Loucy (cell line): ENCODE measurements around the gene OR4E2.

ENCODE experiments used
- EZH2phosphoT487 ChIP-seq: fragments of 200-600 bp; IDR thresholded peaks from 2 replicates; pipeline ENCODE4 v1.6.1; 2018; ENCODE audit warnings: antibody characterized with exemption, mild to moderate bottlenecking, moderate library complexity, borderline replicate concordance
- TF ChIP-seq, protein P1 (sequence below): fragments of 200-600 bp; sonication (generic); conservative IDR thresholded peaks from 2 replicates; pipeline ENCODE4 v1.5.1; 2014; ENCODE audit warnings: mild to moderate bottlenecking, antibody characterized with exemption, low read length

DNA sequence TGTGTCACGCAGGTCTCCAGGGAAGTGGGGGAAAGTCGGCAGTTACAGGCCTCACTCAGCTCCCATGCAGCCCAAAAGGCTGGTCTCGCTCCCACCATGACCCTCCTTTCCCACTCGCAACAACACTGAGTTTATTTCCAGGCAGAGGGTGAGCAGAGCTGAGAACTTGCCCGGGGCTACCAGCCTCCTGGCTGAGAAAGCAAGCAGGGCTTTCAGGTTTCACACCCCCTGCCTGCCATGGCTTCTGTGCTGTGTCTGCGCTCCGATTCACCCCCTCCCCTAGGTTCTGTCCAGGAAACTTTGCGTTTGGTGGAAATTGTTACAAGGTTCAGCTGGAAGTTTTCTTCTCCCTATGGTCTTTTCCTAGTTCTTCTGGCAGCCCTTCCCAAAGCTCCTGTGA lies 36.0 kb upstream of the OR4E2 start:
- TF ChIP-seq, protein P1, sequence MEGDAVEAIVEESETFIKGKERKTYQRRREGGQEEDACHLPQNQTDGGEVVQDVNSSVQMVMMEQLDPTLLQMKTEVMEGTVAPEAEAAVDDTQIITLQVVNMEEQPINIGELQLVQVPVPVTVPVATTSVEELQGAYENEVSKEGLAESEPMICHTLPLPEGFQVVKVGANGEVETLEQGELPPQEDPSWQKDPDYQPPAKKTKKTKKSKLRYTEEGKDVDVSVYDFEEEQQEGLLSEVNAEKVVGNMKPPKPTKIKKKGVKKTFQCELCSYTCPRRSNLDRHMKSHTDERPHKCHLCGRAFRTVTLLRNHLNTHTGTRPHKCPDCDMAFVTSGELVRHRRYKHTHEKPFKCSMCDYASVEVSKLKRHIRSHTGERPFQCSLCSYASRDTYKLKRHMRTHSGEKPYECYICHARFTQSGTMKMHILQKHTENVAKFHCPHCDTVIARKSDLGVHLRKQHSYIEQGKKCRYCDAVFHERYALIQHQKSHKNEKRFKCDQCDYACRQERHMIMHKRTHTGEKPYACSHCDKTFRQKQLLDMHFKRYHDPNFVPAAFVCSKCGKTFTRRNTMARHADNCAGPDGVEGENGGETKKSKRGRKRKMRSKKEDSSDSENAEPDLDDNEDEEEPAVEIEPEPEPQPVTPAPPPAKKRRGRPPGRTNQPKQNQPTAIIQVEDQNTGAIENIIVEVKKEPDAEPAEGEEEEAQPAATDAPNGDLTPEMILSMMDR, result no peak
- no peak for TF ChIP-seq EZH2phosphoT487
